B cell (primary cell): Measurements from ENCODE around the gene CRMP1. TPM values are rescaled to one million over a fixed set of nuclear protein-coding genes. Genes with fewer than 3 reads are reported as not detected.

Experiments
- ATAC-seq: fragments of 200-7000 bp; cut with Tn5 transposase; one replicate; pipeline ENCODE4 v1.10.0; 2021; ENCODE audit warnings: low read depth, mild to moderate bottlenecking, moderate number of reproducible peaks, moderate library complexity
- CTCF ChIA-PET: fragments of 350-600 bp; sonication (Branson Sonifier 250); formaldehyde crosslinking; loops from one replicate; lab custom pipeline; 2021; ENCODE audit warnings: antibody characterized with exemption, inconsistent platforms; lab: Charles Lee
- POLR2A ChIA-PET: fragments of 350-600 bp; sonication (Branson Sonifier 250); formaldehyde crosslinking; loops from one replicate; lab custom pipeline; 2021; ENCODE audit warnings: antibody characterized with exemption; lab: Charles Lee
- DNase-seq: peaks from one replicate; pipeline ENCODE4 v3.0.0; 2013
- H2AFZ ChIP-seq: 2 replicates; pipeline ENCODE4 v1.6.1; 2012; ENCODE audit warnings: mild to moderate bottlenecking, low read depth, low read length; ENCODE audit not compliant: insufficient read depth, poor library complexity, severe bottlenecking
- H3K27ac ChIP-seq, 2 donors: 1 replicate in 1 of 2; 2 replicates in 1 of 2; pipeline ENCODE4 v1.5.1; 2012 to 2013; ENCODE audit warnings: low read length in 2 of 2, mild to moderate bottlenecking in 2 of 2, moderate library complexity in 1 of 2
- H3K27me3 ChIP-seq, 4 experiments: fragments of 200-600 bp in 1 of 4; sonication (generic) in 1 of 4; replicated peaks in 1 of 4; 1 replicate in 2 of 4; 2 replicates in 2 of 4; pipeline versions ENCODE4 v1.6.1 to v1.7.0; 2013 to 2016; ENCODE audit warnings: low read length in 3 of 4, mild to moderate bottlenecking in 2 of 4, mixed read lengths in 1 of 4, moderate library complexity in 1 of 4; ENCODE audit not compliant: insufficient read depth in 4 of 4, control insufficient read depth in 3 of 4; ENCODE audit errors: control extremely low read depth in 1 of 4
- H3K36me3 ChIP-seq, 2 experiments: replicated peaks in 1 of 2; 1 replicate in 1 of 2; 2 replicates in 1 of 2; pipeline versions ENCODE4 v1.6.1 to v1.7.1; 2013; ENCODE audit warnings: low read length in 1 of 2; ENCODE audit not compliant: insufficient read depth in 2 of 2, control insufficient read depth in 1 of 2; ENCODE audit errors: control extremely low read depth in 1 of 2, extremely low read depth in 1 of 2
- H3K4me1 ChIP-seq, 2 donors: fragments of 200-600 bp in 1 of 2; sonication (generic) in 1 of 2; 1 replicate in 1 of 2; 2 replicates in 1 of 2; pipeline versions ENCODE4 v1.5.1 to v1.6.1; 2013 to 2017; ENCODE audit warnings: low read length in 2 of 2; ENCODE audit not compliant: control insufficient read depth in 2 of 2, insufficient read depth in 2 of 2
- H3K4me2 ChIP-seq: replicated peaks from 2 replicates; pipeline ENCODE3; 2012; ENCODE audit warnings: mild to moderate bottlenecking, low read depth, low read length; ENCODE audit not compliant: poor library complexity, severe bottlenecking
- H3K4me3 ChIP-seq, 5 experiments: fragments of 200-600 bp in 1 of 5; sonication (generic) in 1 of 5; 1 replicate in 3 of 5; 2 replicates in 2 of 5; pipeline versions ENCODE4 v1.5.1 to v1.7.0; 2011 to 2016; ENCODE audit warnings: low read length in 4 of 5, mild to moderate bottlenecking in 4 of 5, low read depth in 2 of 5, control low read depth in 1 of 5, moderate library complexity in 1 of 5; ENCODE audit not compliant: insufficient read depth in 1 of 5; ENCODE audit errors: control extremely low read depth in 1 of 5, extremely low read depth in 1 of 5
- H3K79me2 ChIP-seq: fragments of 200-600 bp; sonication (generic); one replicate; pipeline ENCODE4 v1.6.0; 2016; ENCODE audit warnings: low read length; ENCODE audit not compliant: control insufficient read depth, insufficient read depth
- H3K9ac ChIP-seq: fragments of 200-600 bp; sonication (generic); 2 replicates; pipeline ENCODE4 v1.6.1; 2017; ENCODE audit warnings: mild to moderate bottlenecking, low read length, moderate library complexity
- H3K9me3 ChIP-seq, 3 donors: one replicate each; pipeline versions ENCODE4 v1.6.1 to v1.7.1; 2013; ENCODE audit warnings: low read length in 2 of 3; ENCODE audit not compliant: control insufficient read depth in 2 of 3, insufficient read depth in 1 of 3; ENCODE audit errors: control extremely low read depth in 1 of 3
- H4K20me1 ChIP-seq: 2 replicates; pipeline ENCODE4 v1.6.0; 2012; ENCODE audit warnings: mild to moderate bottlenecking, low read length; ENCODE audit not compliant: insufficient read depth, control insufficient read depth, poor library complexity, severe bottlenecking
- H3K27ac Mint-ChIP-seq: one replicate; pipeline ENCODE4 v1.8.0; 2021; ENCODE audit warnings: mixed read lengths
- H3K27me3 Mint-ChIP-seq: one replicate; pipeline ENCODE4 v1.8.0; 2021; ENCODE audit warnings: mixed read lengths
- H3K4me1 Mint-ChIP-seq: one replicate; pipeline ENCODE4 v1.8.0; 2021; ENCODE audit warnings: mixed read lengths
- H3K4me3 Mint-ChIP-seq: one replicate; pipeline ENCODE4 v1.8.0; 2021; ENCODE audit warnings: mixed read lengths
- H3K9me3 Mint-ChIP-seq: one replicate; pipeline ENCODE4 v1.8.0; 2022; ENCODE audit warnings: mixed read lengths; ENCODE audit not compliant: insufficient read depth
- EZH2 ChIP-seq: IDR thresholded peaks from 2 replicates; pipeline ENCODE4 v1.6.1; 2012; ENCODE audit warnings: borderline replicate concordance, low read depth, mild to moderate bottlenecking, moderate library complexity, low read length; ENCODE audit not compliant: insufficient read depth, poor library complexity, severe bottlenecking
- WGBS: methylation state at CpG from one replicate; pipeline ENCODE4 v1.1.5; 2013; ENCODE audit warnings: missing lambda C conversion rate; ENCODE audit not compliant: insufficient coverage; 5-methylcytosine and 5-hydroxymethylcytosine counted together
- intact Hi-C: fragments of 100-400 bp; cut with micrococcal nuclease; formaldehyde crosslinking; loops from one replicate; pipeline ENCODE4 v1.10.0; 2022
- polyA plus RNA-seq: library from polyadenylated mRNA; depleted of rRNA; stranded (reverse); fragments of >200 nt; gene quantifications from 2 replicates; pipeline ENCODE4 v1.2.3, GENCODE V29; 2012
- total RNA-seq, 2 donors: library from RNA; stranded (reverse); fragments of 120-200 nt in 1 of 2; gene quantifications; 1 replicate in 1 of 2; 2 replicates in 1 of 2; pipeline versions ENCODE4 v1.2.3 to v1.2.4, GENCODE V29; 2013 to 2022
- TF ChIP-seq, protein P1 (sequence below): fragments of 200-600 bp; IDR thresholded peaks from one replicate; pipeline ENCODE4 v1.8.0; 2022; ENCODE audit warnings: antibody characterized with exemption, mild to moderate bottlenecking

Gene CRMP1
- total and polyA plus RNA-seq, 2 donors (not counting 1 experiment from before 2014, with no cell fraction given), result 0.13 TPM; not detected in 1

DNA sequence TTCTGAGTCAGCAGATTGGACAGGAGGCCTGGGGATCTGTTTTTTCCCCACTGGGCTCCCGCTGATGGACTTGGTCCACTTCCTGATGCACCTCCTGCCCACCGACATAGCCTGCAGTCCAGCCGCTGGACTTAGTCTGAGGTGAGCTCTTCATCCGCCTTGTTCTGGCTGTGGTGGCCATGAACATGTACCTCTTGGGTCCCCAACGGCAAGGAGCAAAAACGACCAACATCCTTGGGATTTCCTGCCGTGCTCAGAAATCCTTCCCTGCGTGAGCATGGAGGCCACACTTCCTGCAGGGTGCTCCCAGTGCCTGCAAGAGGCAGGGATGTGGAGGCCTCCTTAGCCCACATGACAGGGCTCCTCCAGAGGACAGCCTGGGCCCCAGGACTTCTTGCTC, 76.8 kb downstream of the CRMP1 start:
- 81% methylated on average over 8 of the region's 8 CpGs for WGBS
- ATAC-seq, result no peak
- TF ChIP-seq, protein P1, sequence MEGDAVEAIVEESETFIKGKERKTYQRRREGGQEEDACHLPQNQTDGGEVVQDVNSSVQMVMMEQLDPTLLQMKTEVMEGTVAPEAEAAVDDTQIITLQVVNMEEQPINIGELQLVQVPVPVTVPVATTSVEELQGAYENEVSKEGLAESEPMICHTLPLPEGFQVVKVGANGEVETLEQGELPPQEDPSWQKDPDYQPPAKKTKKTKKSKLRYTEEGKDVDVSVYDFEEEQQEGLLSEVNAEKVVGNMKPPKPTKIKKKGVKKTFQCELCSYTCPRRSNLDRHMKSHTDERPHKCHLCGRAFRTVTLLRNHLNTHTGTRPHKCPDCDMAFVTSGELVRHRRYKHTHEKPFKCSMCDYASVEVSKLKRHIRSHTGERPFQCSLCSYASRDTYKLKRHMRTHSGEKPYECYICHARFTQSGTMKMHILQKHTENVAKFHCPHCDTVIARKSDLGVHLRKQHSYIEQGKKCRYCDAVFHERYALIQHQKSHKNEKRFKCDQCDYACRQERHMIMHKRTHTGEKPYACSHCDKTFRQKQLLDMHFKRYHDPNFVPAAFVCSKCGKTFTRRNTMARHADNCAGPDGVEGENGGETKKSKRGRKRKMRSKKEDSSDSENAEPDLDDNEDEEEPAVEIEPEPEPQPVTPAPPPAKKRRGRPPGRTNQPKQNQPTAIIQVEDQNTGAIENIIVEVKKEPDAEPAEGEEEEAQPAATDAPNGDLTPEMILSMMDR, result no peak
- no peak for TF ChIP-seq EZH2

DNA sequence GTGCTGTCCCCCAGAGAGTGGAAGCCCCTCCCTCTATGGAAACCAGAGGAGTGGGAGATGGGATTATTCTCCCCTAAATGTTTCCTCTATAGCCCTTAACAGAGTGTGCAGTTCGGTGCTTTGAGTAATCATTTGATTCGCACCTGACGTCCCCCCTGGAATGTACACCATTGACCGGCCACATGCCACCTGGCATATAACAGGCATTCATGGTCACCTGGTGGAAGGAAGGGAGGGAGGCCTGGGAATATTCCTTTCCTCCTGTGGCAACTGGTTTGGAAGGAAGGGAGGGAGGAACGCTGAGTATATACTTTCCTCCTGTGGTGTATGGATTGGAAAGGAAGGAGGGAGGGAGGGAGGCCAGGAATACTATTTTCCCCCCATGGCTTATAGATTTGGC, 77.2 kb downstream of the CRMP1 start:
- Histone ChIP-seq H3K4me3 (no peak overlapping the region), H3K9ac (no peak overlapping the region), H4K20me1 (no peaks in the 10 kb centered on the region), H3K27ac (no peak overlapping the region), H3K4me2 (no peak overlapping the region), H3K79me2 (no peaks in the 10 kb centered on the region), H2AFZ (no peak overlapping the region), H3K9me3 (no peaks in the 10 kb centered on the region), H3K27me3 (no peaks in the 10 kb centered on the region), H3K36me3 (no peaks in the 10 kb centered on the region), H3K4me1 (no peaks in the 10 kb centered on the region)
- WGBS, result 92% methylated on average over 5 of the region's 5 CpGs
- H3K27me3 Mint-ChIP-seq, result no peaks in the 10 kb centered on the region
- no peak overlapping the region for H3K27ac Mint-ChIP-seq
- no peak for ATAC-seq
- H3K9me3 Mint-ChIP-seq, result no peaks in the 10 kb centered on the region
- ChIA-PET POLR2A (no interaction called here), CTCF (no interaction called here)
- no peak for TF ChIP-seq EZH2
- TF ChIP-seq, protein P1, result no peak
- intact Hi-C loops, result no loop called here
- no peak for DNase-seq
- no peaks in the 10 kb centered on the region for H3K4me1 Mint-ChIP-seq
- H3K4me3 Mint-ChIP-seq, result no peak overlapping the region

More for the DNA sequence above, 76.8 kb downstream of the CRMP1 start:
- Histone ChIP-seq H3K4me2 (no peak overlapping the region), H4K20me1 (no peaks in the 10 kb centered on the region), H3K36me3 (no peaks in the 10 kb centered on the region), H3K27ac (no peak overlapping the region), H3K4me3 (no peak overlapping the region), H2AFZ (no peak overlapping the region), H3K27me3 (no peaks in the 10 kb centered on the region), H3K79me2 (no peaks in the 10 kb centered on the region), H3K9me3 (no peaks in the 10 kb centered on the region), H3K9ac (no peak overlapping the region), H3K4me1 (no peaks in the 10 kb centered on the region)
- no peaks in the 10 kb centered on the region for H3K9me3 Mint-ChIP-seq
- no peak overlapping the region for H3K4me3 Mint-ChIP-seq
- ChIA-PET CTCF (no interaction called here), POLR2A (no interaction called here)
- intact Hi-C loops, result no loop called here
- no peaks in the 10 kb centered on the region for H3K4me1 Mint-ChIP-seq
- no peak overlapping the region for H3K27ac Mint-ChIP-seq
- DNase-seq, result no peak
- no peaks in the 10 kb centered on the region for H3K27me3 Mint-ChIP-seq
